Measurements from ENCODE around the gene SERINC5.
"Not testable (repeated sequence)": the region's sequence is repeated elsewhere in the genome, so short reads cannot be mapped to it uniquely, and the experiment has no call there.

Gene SERINC5

GRCh38 chr5:80181618-80182211, 74.1 kb downstream of the SERINC5 start:
- DNase-seq (ENCODE audit: extremely low read depth in 1 of 2, low read depth in 1 of 2), result no peak

- DNase-seq (ENCODE audit: extremely low read depth in 1 of 2, low read depth in 1 of 2), result no peak
Measured at GRCh38 chr5:80177236-80177635, 78.6 kb downstream of the SERINC5 start.

GRCh38 chr5:80175337-80175736, 80.5 kb downstream of the SERINC5 start:
- DNase-seq (ENCODE audit: extremely low read depth in 1 of 2, low read depth in 1 of 2), result no peak

- DNase-seq (ENCODE audit: extremely low read depth in 1 of 2, low read depth in 1 of 2), result no peak
Measured at GRCh38 chr5:80174790-80175189, 81.1 kb downstream of the SERINC5 start.

GRCh38 chr5:80172067-80172695, 83.7 kb downstream of the SERINC5 start:
- DNase-seq (ENCODE audit: extremely low read depth in 1 of 2, low read depth in 1 of 2), result no peak

GRCh38 chr5:80170117-80170535, 85.7 kb downstream of the SERINC5 start:
- DNase-seq (ENCODE audit: extremely low read depth in 1 of 2, low read depth in 1 of 2), result no peak

- DNase-seq (ENCODE audit: extremely low read depth in 1 of 2, low read depth in 1 of 2), result no peak
Measured at GRCh38 chr5:80168388-80169028, 87.3 kb downstream of the SERINC5 start.

GRCh38 chr5:80165452-80165851, 90.4 kb downstream of the SERINC5 start:
- DNase-seq (ENCODE audit: extremely low read depth in 1 of 2, low read depth in 1 of 2), result no peak

GRCh38 chr5:80161165-80161564, 94.7 kb downstream of the SERINC5 start:
- DNase-seq (ENCODE audit: extremely low read depth in 1 of 2, low read depth in 1 of 2), result no peak

- no peak for DNase-seq (ENCODE audit: extremely low read depth in 1 of 2, low read depth in 1 of 2)
Measured at GRCh38 chr5:80160242-80160641, 95.6 kb downstream of the SERINC5 start.

GRCh38 chr5:80159133-80159815, 96.6 kb downstream of the SERINC5 start:
- no peak for DNase-seq (ENCODE audit: extremely low read depth in 1 of 2, low read depth in 1 of 2)

- no peak for DNase-seq (ENCODE audit: extremely low read depth in 1 of 2, low read depth in 1 of 2)
Measured at GRCh38 chr5:80156156-80156555, 99.7 kb downstream of the SERINC5 start.

- DNase-seq (ENCODE audit: extremely low read depth in 1 of 2, low read depth in 1 of 2), result no peak
Measured at GRCh38 chr5:80154749-80155148, 101.1 kb downstream of the SERINC5 start.

GRCh38 chr5:80154289-80154688, 101.6 kb downstream of the SERINC5 start:
- DNase-seq (ENCODE audit: extremely low read depth in 1 of 2, low read depth in 1 of 2), result not testable (repeated sequence)

- no peak for DNase-seq (ENCODE audit: extremely low read depth in 1 of 2, low read depth in 1 of 2)
Measured at GRCh38 chr5:80153586-80154126, 102.2 kb downstream of the SERINC5 start.

- no peak for DNase-seq (ENCODE audit: extremely low read depth in 1 of 2, low read depth in 1 of 2)
Measured at GRCh38 chr5:80152778-80153177, 103.1 kb downstream of the SERINC5 start.

- no peak for DNase-seq (ENCODE audit: extremely low read depth in 1 of 2, low read depth in 1 of 2)
Measured at GRCh38 chr5:80151890-80152289, 104.0 kb downstream of the SERINC5 start.

- no peak for DNase-seq (ENCODE audit: extremely low read depth in 1 of 2, low read depth in 1 of 2)
Measured at GRCh38 chr5:80150731-80151130, 105.1 kb downstream of the SERINC5 start.

GRCh38 chr5:80149161-80149609, 106.7 kb downstream of the SERINC5 start:
- no peak for DNase-seq (ENCODE audit: extremely low read depth in 1 of 2, low read depth in 1 of 2)

- no peak for DNase-seq (ENCODE audit: extremely low read depth in 1 of 2, low read depth in 1 of 2)
Measured at GRCh38 chr5:80147119-80147815, 108.6 kb downstream of the SERINC5 start.

GRCh38 chr5:80146046-80146445, 109.8 kb downstream of the SERINC5 start:
- no peak for DNase-seq (ENCODE audit: extremely low read depth in 1 of 2, low read depth in 1 of 2)
